H1 (cell line): ENCODE results near the gene HAUS2. TPM values are rescaled to one million over a fixed set of nuclear protein-coding genes. Genes with fewer than 3 reads are reported as not detected.
"Not testable (repeated sequence)": the region's sequence is repeated elsewhere in the genome, so short reads cannot be mapped to it uniquely, and the experiment has no call there.

Source experiments
- CTCF ChIA-PET: fragments of 300-600 bp; sonication (Branson Sonifier 250); formaldehyde crosslinking; loops from one replicate; lab custom pipeline; 2021; ENCODE audit not compliant: partially characterized antibody; lab: Charles Lee
- POLR2A ChIA-PET: fragments of 300-600 bp; sonication (Branson Sonifier 250); formaldehyde crosslinking; loops from one replicate; lab custom pipeline; 2021; ENCODE audit warnings: inconsistent platforms; ENCODE audit not compliant: partially characterized antibody; lab: Charles Lee
- DNase-seq, 2 experiments: peaks; one replicate each; pipeline versions ENCODE4 v3.0.0 to v3.0.0-alpha.2; 2010 to 2022; ENCODE audit warnings: low spot score in 2 of 2, low read depth in 1 of 2, mixed read lengths in 1 of 2
- FAIRE-seq: peaks from 2 replicates; lab custom pipeline; 2011; peaks lifted over from hg19 to GRCh38; lab: Jason Lieb, UNC
- H2AFZ ChIP-seq: 2 replicates; pipeline ENCODE4 v1.8.1; 2012; ENCODE audit warnings: low read length, inconsistent platforms
- H2AK5ac ChIP-seq: 2 replicates; pipeline ENCODE4 v1.6.1; 2013; ENCODE audit warnings: low read depth, low read length
- H2BK120ac ChIP-seq: replicated peaks from 2 replicates; pipeline ENCODE3; 2013; ENCODE audit warnings: low read depth, low read length, inconsistent platforms
- H2BK12ac ChIP-seq: 2 replicates; pipeline ENCODE4 v1.6.1; 2013; ENCODE audit warnings: low read depth, low read length
- H2BK15ac ChIP-seq: 2 replicates; pipeline ENCODE4 v1.6.1; 2013; ENCODE audit warnings: low read length
- H2BK20ac ChIP-seq: 2 replicates; pipeline ENCODE4 v1.6.1; 2013; ENCODE audit warnings: low read length
- H2BK5ac ChIP-seq: 2 replicates; pipeline ENCODE4 v1.6.1; 2013; ENCODE audit warnings: low read depth, low read length
- H3K14ac ChIP-seq: 2 replicates; pipeline ENCODE4 v1.6.1; 2013; ENCODE audit warnings: inconsistent platforms; ENCODE audit not compliant: insufficient read length
- H3K18ac ChIP-seq: 2 replicates; pipeline ENCODE4 v1.6.1; 2013; ENCODE audit warnings: low read length; ENCODE audit errors: extremely low read depth
- H3K23ac ChIP-seq: 2 replicates; pipeline ENCODE4 v1.6.1; 2013; ENCODE audit warnings: inconsistent platforms; ENCODE audit not compliant: insufficient read length
- H3K23me2 ChIP-seq: 2 replicates; pipeline ENCODE4 v1.6.1; 2013; ENCODE audit warnings: low read depth, low read length
- H3K27ac ChIP-seq: 2 replicates; pipeline ENCODE4 v1.6.1; 2011; ENCODE audit warnings: low read depth, low read length, inconsistent platforms
- H3K27me3 ChIP-seq, 4 experiments: replicated peaks in 1 of 4; 1 replicate in 1 of 4; 2 replicates in 3 of 4; pipeline versions ENCODE4 v1.6.1 to v1.8.1; 2011 to 2013; ENCODE audit warnings: low read length in 3 of 4, mild to moderate bottlenecking in 3 of 4, inconsistent platforms in 2 of 4, mixed read lengths in 2 of 4, moderate library complexity in 1 of 4; ENCODE audit not compliant: control insufficient read depth in 3 of 4, insufficient read depth in 3 of 4; ENCODE audit errors: extremely low read depth in 1 of 4
- H3K36me3 ChIP-seq, 4 experiments: 2 replicates each; pipeline versions ENCODE4 v1.6.1 to v1.8.1; 2011 to 2013; ENCODE audit warnings: mild to moderate bottlenecking in 4 of 4, low read length in 3 of 4, moderate library complexity in 2 of 4, control low read depth in 1 of 4, inconsistent platforms in 1 of 4; ENCODE audit not compliant: insufficient read depth in 4 of 4, control insufficient read depth in 2 of 4
- H3K4ac ChIP-seq: replicated peaks from 2 replicates; pipeline ENCODE3; 2013; ENCODE audit warnings: low read length, low read depth, mixed read lengths, inconsistent platforms; ENCODE audit not compliant: insufficient read length
- H3K4me1 ChIP-seq, 4 experiments: replicated peaks in 1 of 4; 1 replicate in 1 of 4; 2 replicates in 3 of 4; pipeline versions ENCODE4 v1.6.1 to v1.8.1; 2011 to 2013; ENCODE audit warnings: low read length in 3 of 4, inconsistent platforms in 2 of 4, mixed read lengths in 1 of 4; ENCODE audit not compliant: insufficient read depth in 4 of 4, control insufficient read depth in 3 of 4
- H3K4me2 ChIP-seq, 2 experiments: 2 replicates each; pipeline versions ENCODE4 v1.6.1 to v1.8.1; 2011 to 2013; ENCODE audit warnings: low read depth in 2 of 2, low read length in 2 of 2, control low read depth in 1 of 2, inconsistent platforms in 1 of 2, mild to moderate bottlenecking in 1 of 2; ENCODE audit not compliant: insufficient read depth in 1 of 2
- H3K4me3 ChIP-seq, 4 experiments: fragments of 200-600, 300-600 bp in 1 of 4; sonication (generic), shearing (Covaris generic), sonication (Bioruptor Twin) in 1 of 4; 2 replicates each; pipeline versions ENCODE4 v1.5.1 to v1.8.1; 2011 to 2016; ENCODE audit warnings: low read length in 4 of 4, low read depth in 3 of 4, control low read depth in 2 of 4, inconsistent platforms in 2 of 4, mild to moderate bottlenecking in 2 of 4, mixed read lengths in 1 of 4, moderate library complexity in 1 of 4; ENCODE audit not compliant: insufficient read depth in 2 of 4; ENCODE audit errors: extremely low read depth in 1 of 4
- H3K56ac ChIP-seq: replicated peaks from 2 replicates; pipeline ENCODE3; 2013; ENCODE audit warnings: low read depth, mild to moderate bottlenecking, mixed read lengths, low read length, inconsistent platforms; ENCODE audit not compliant: insufficient read length
- H3K79me1 ChIP-seq: 2 replicates; pipeline ENCODE4 v1.6.1; 2013; ENCODE audit warnings: low read depth, low read length, control low read depth
- H3K79me2 ChIP-seq, 2 experiments: 2 replicates each; pipeline versions ENCODE4 v1.6.1 to v1.8.1; 2012 to 2013; ENCODE audit warnings: low read length in 2 of 2, mild to moderate bottlenecking in 2 of 2, inconsistent platforms in 1 of 2; ENCODE audit not compliant: insufficient read depth in 2 of 2, control insufficient read depth in 1 of 2
- H3K9ac ChIP-seq, 4 experiments: replicated peaks in 1 of 4; 1 replicate in 1 of 4; 2 replicates in 3 of 4; pipeline versions ENCODE4 v1.6.1 to v1.8.1; 2011 to 2013; ENCODE audit warnings: low read depth in 3 of 4, low read length in 3 of 4, control low read depth in 2 of 4, mild to moderate bottlenecking in 2 of 4, moderate library complexity in 2 of 4, inconsistent platforms in 1 of 4; ENCODE audit errors: extremely low read depth in 1 of 4
- H3K9me3 ChIP-seq, 2 experiments: 2 replicates each; pipeline versions ENCODE4 v1.6.1 to v1.8.1; 2012 to 2013; ENCODE audit warnings: mild to moderate bottlenecking in 2 of 2, moderate library complexity in 2 of 2, control low read depth in 1 of 2, inconsistent platforms in 1 of 2, low read depth in 1 of 2, low read length in 1 of 2, mixed read lengths in 1 of 2; ENCODE audit not compliant: insufficient read depth in 2 of 2
- H4K20me1 ChIP-seq, 2 experiments: replicated peaks in 1 of 2; 2 replicates each; pipeline versions ENCODE3 to v1.8.1; 2011 to 2013; ENCODE audit warnings: inconsistent platforms in 2 of 2, low read length in 2 of 2, mild to moderate bottlenecking in 1 of 2; ENCODE audit not compliant: insufficient read depth in 2 of 2, control insufficient read depth in 1 of 2
- H4K5ac ChIP-seq: 2 replicates; pipeline ENCODE4 v1.6.1; 2013; ENCODE audit warnings: low read length, low read depth, mixed read lengths, inconsistent platforms; ENCODE audit not compliant: insufficient read length
- H4K8ac ChIP-seq: 2 replicates; pipeline ENCODE4 v1.8.0; 2013; ENCODE audit warnings: mild to moderate bottlenecking, moderate library complexity, low read length, inconsistent platforms; ENCODE audit not compliant: insufficient read depth; ENCODE audit errors: extremely low read depth
- H4K91ac ChIP-seq: replicated peaks from 2 replicates; pipeline ENCODE3; 2013; ENCODE audit warnings: low read length, mixed read lengths, inconsistent platforms; ENCODE audit not compliant: insufficient read length
- WGBS, 2 experiments: shearing (Covaris generic) in 1 of 2; methylation state at CpG; one replicate each; pipeline versions ENCODE4 v1.1.6 to v1.1.7; 2013 to 2015; ENCODE audit warnings: low lambda C conversion rate in 2 of 2, mixed read lengths in 2 of 2, inconsistent platforms in 1 of 2, low coverage in 1 of 2, missing lambda C conversion rate in 1 of 2; ENCODE audit not compliant: insufficient replicate concordance in 2 of 2, insufficient coverage in 1 of 2, insufficient read length in 1 of 2; ENCODE audit errors: extremely low coverage in 1 of 2, missing lambda C conversion rate in 1 of 2; 5-methylcytosine and 5-hydroxymethylcytosine counted together
- polyA plus RNA-seq, 7 experiments: library from polyadenylated mRNA; depleted of rRNA in 3 of 7; stranded (reverse) in 5 of 7; unstranded in 2 of 7; fragments of >200 nt in 5 of 7; fragments of 200-250 nt in 2 of 7; gene quantifications; 1 replicate in 5 of 7; 2 replicates in 1 of 7; 4 replicates in 1 of 7; pipeline versions ENCODE4 v1.2.1 to v1.2.3, GENCODE V29; 2011 to 2013; ENCODE audit warnings: missing spikeins in 2 of 7, mixed read lengths in 2 of 7
- total RNA-seq: library from RNA; stranded (reverse); fragmentation: NEBNext Ultra II Directional; extraction: Animal tissue kit (Norgen Biotek cat#: 25700); gene quantifications from 2 replicates; pipeline ENCODE4 v1.2.1, GENCODE V29; 2021

HAUS2 gene
- total and polyA plus RNA-seq, 2 of the 8 experiments (the other 6 are each of a cell fraction or from before 2014, with no cell fraction given) = 12.1 to 33.5 TPM

- not testable (repeated sequence) for H2BK15ac ChIP-seq, H4K8ac ChIP-seq, H3K23me2 ChIP-seq, H3K27me3 ChIP-seq, H2BK120ac ChIP-seq, H3K9ac ChIP-seq, H2AK5ac ChIP-seq, H2AFZ ChIP-seq, H3K56ac ChIP-seq, H3K18ac ChIP-seq, H3K27ac ChIP-seq, H3K79me1 ChIP-seq, DNase-seq, H3K9me3 ChIP-seq, H3K4ac ChIP-seq, H4K5ac ChIP-seq, H3K4me3 ChIP-seq, H3K4me2 ChIP-seq, H4K91ac ChIP-seq, H2BK5ac ChIP-seq, H2BK12ac ChIP-seq, H3K14ac ChIP-seq, H3K23ac ChIP-seq, H2BK20ac ChIP-seq, H3K4me1 ChIP-seq, H4K20me1 ChIP-seq, FAIRE-seq
- Histone ChIP-seq H3K79me2 (peaks cover 0 to 26% of the 10 kb centered on the region in 2 experiments; a peak in 2 of 4 replicates), H3K36me3 (peaks cover 0 to 24% (median 16%) of the 10 kb centered on the region in 4 experiments; a peak in 5 of 8 replicates)
- 98% methylated on average over 11 of the region's 12 CpGs; no CpG with 5 or more reads in 1 of the 2 experiments for WGBS, 2 experiments
- POLR2A ChIA-PET = interaction anchor here (0.6 kb wide), 1 partner anchor 43 kb away, joined by 4 read pairs; no protein-coding TSS in a partner anchor
- CTCF ChIA-PET = interaction anchor here (0.6 kb wide), 2 partner anchors 30 to 562 kb away, joined by 3 read pairs; no protein-coding TSS in a partner anchor
Observed at GRCh38 chr15:42556550-42557207, 8.0 kb downstream of the HAUS2 start.
